ENCODE measurements around the gene SOX6. TPM values are rescaled to one million over a fixed set of nuclear protein-coding genes. Genes with fewer than 3 reads are reported as not detected.

The SOX6 gene
- total RNA-seq, 1 experiment from 2014 or later = not detected

- no peaks in the 10 kb centered on the region for H3K36me3 ChIP-seq (ENCODE audit: insufficient read depth, low read length)
- H4K20me1 ChIP-seq (ENCODE audit: insufficient read depth, low read depth, low read length) = no peaks in the 10 kb centered on the region
- no peak overlapping the region for H3K9ac ChIP-seq (ENCODE audit: low read length)
- no peaks in the 10 kb centered on the region for H3K79me2 ChIP-seq (ENCODE audit: low read length)
- H2AFZ ChIP-seq (ENCODE audit: low read length) = no peak overlapping the region
- H3K4me3 ChIP-seq (ENCODE audit: low read length) = no peak overlapping the region
- no peak for DNase-seq
- H3K27ac ChIP-seq (ENCODE audit: low read length) = no peak overlapping the region
- no peak overlapping the region for H3K4me2 ChIP-seq (ENCODE audit: low read depth, low read length, poor library complexity, severe bottlenecking)
- H3K9me3 ChIP-seq (ENCODE audit: low read length) = no peaks in the 10 kb centered on the region
- H3K4me1 ChIP-seq (ENCODE audit: low read length) = no peaks in the 10 kb centered on the region
- H3K9me2 ChIP-seq (replicated peaks; ENCODE audit: insufficient read depth, low read length) = no peaks in the 10 kb centered on the region
- H3K27me3 ChIP-seq (ENCODE audit: low read length) = peaks cover 6% of the 10 kb centered on the region; the same call in 1 of the 2 replicates
Measured at GRCh38 chr11:16215352-16215751, 141.0 kb downstream of the SOX6 start.

GRCh38 chr11:16211407-16211806 is 144.9 kb downstream of the SOX6 start:
- Histone ChIP-seq H3K4me2 (ENCODE audit: low read depth, low read length, poor library complexity, severe bottlenecking) (no peak overlapping the region), H3K4me1 (ENCODE audit: low read length) (no peaks in the 10 kb centered on the region), H3K9me2 (replicated peaks; ENCODE audit: insufficient read depth, low read length) (no peaks in the 10 kb centered on the region), H3K27me3 (ENCODE audit: low read length) (peaks cover 6% of the 10 kb centered on the region; the same call in 1 of the 2 replicates), H4K20me1 (ENCODE audit: insufficient read depth, low read depth, low read length) (no peaks in the 10 kb centered on the region), H3K27ac (ENCODE audit: low read length) (no peak overlapping the region), H3K36me3 (ENCODE audit: insufficient read depth, low read length) (no peaks in the 10 kb centered on the region), H2AFZ (ENCODE audit: low read length) (no peak overlapping the region), H3K4me3 (ENCODE audit: low read length) (no peak overlapping the region), H3K9ac (ENCODE audit: low read length) (no peak overlapping the region), H3K9me3 (ENCODE audit: low read length) (no peaks in the 10 kb centered on the region), H3K79me2 (ENCODE audit: low read length) (no peaks in the 10 kb centered on the region)
- no peak for DNase-seq

- Histone ChIP-seq H3K9ac (ENCODE audit: low read length) (no peak overlapping the region), H3K4me1 (ENCODE audit: low read length) (no peaks in the 10 kb centered on the region), H3K27ac (ENCODE audit: low read length) (no peak overlapping the region), H3K27me3 (ENCODE audit: low read length) (no peaks in the 10 kb centered on the region), H3K79me2 (ENCODE audit: low read length) (no peaks in the 10 kb centered on the region), H3K4me2 (ENCODE audit: low read depth, low read length, poor library complexity, severe bottlenecking) (no peak overlapping the region), H3K36me3 (ENCODE audit: insufficient read depth, low read length) (no peaks in the 10 kb centered on the region), H3K4me3 (ENCODE audit: low read length) (no peak overlapping the region), H4K20me1 (ENCODE audit: insufficient read depth, low read depth, low read length) (no peaks in the 10 kb centered on the region), H3K9me3 (ENCODE audit: low read length) (no peaks in the 10 kb centered on the region), H2AFZ (ENCODE audit: low read length) (no peak overlapping the region), H3K9me2 (replicated peaks; ENCODE audit: insufficient read depth, low read length) (no peaks in the 10 kb centered on the region)
- DNase-seq = no peak
Measured at GRCh38 chr11:16204261-16204660, 152.1 kb downstream of the SOX6 start.

DNA sequence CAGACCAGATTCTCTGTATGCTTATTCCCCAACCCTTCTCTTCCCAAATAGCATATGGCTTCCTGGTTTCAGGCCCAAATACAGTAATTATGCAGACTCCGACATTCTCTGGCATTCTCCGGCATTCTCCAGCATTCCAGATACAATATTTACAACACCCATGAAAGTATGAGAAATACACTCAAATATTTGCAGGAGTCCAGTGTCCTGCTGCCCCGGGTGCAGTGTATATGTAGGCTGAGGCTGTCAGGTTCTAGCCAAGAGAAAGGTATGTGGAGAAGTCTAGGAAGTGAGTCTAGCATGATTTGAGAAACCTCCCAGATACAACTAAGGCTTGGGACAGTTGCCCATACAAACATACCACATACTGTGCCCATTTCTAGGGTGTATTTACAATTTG is 160.7 kb downstream of the SOX6 start:
- Histone ChIP-seq H3K36me3 (ENCODE audit: insufficient read depth, low read length) (no peaks in the 10 kb centered on the region), H3K9me2 (replicated peaks; ENCODE audit: insufficient read depth, low read length) (no peaks in the 10 kb centered on the region), H3K4me1 (ENCODE audit: low read length) (peaks cover 12% of the 10 kb centered on the region), H3K4me2 (ENCODE audit: low read depth, low read length, poor library complexity, severe bottlenecking) (no peak overlapping the region), H3K9me3 (ENCODE audit: low read length) (no peaks in the 10 kb centered on the region), H3K9ac (ENCODE audit: low read length) (no peak overlapping the region), H2AFZ (ENCODE audit: low read length) (no peak overlapping the region), H3K27me3 (ENCODE audit: low read length) (no peaks in the 10 kb centered on the region), H3K27ac (ENCODE audit: low read length) (no peak overlapping the region), H4K20me1 (ENCODE audit: insufficient read depth, low read depth, low read length) (no peaks in the 10 kb centered on the region), H3K4me3 (ENCODE audit: low read length) (no peak overlapping the region), H3K79me2 (ENCODE audit: low read length) (no peaks in the 10 kb centered on the region)
- DNase-seq = no peak

- Histone ChIP-seq H3K27ac (ENCODE audit: low read length) (no peak overlapping the region), H3K27me3 (ENCODE audit: low read length) (no peaks in the 10 kb centered on the region), H3K9ac (ENCODE audit: low read length) (no peak overlapping the region), H3K79me2 (ENCODE audit: low read length) (no peaks in the 10 kb centered on the region), H2AFZ (ENCODE audit: low read length) (no peak overlapping the region), H3K9me2 (replicated peaks; ENCODE audit: insufficient read depth, low read length) (no peaks in the 10 kb centered on the region), H3K4me1 (ENCODE audit: low read length) (peaks cover 12% of the 10 kb centered on the region), H3K4me3 (ENCODE audit: low read length) (no peak overlapping the region), H3K9me3 (ENCODE audit: low read length) (no peaks in the 10 kb centered on the region), H3K36me3 (ENCODE audit: insufficient read depth, low read length) (no peaks in the 10 kb centered on the region), H4K20me1 (ENCODE audit: insufficient read depth, low read depth, low read length) (no peaks in the 10 kb centered on the region), H3K4me2 (ENCODE audit: low read depth, low read length, poor library complexity, severe bottlenecking) (no peak overlapping the region)
- DNase-seq = no peak
Measured at GRCh38 chr11:16194566-16194965, 161.8 kb downstream of the SOX6 start.

GRCh38 chr11:16193897-16194381 is 162.4 kb downstream of the SOX6 start:
- no peak overlapping the region for H3K4me3 ChIP-seq (ENCODE audit: low read length)
- H3K79me2 ChIP-seq (ENCODE audit: low read length) = no peaks in the 10 kb centered on the region
- H3K9ac ChIP-seq (ENCODE audit: low read length) = no peak overlapping the region
- no peaks in the 10 kb centered on the region for H3K9me3 ChIP-seq (ENCODE audit: low read length)
- H3K9me2 ChIP-seq (replicated peaks; ENCODE audit: insufficient read depth, low read length) = no peaks in the 10 kb centered on the region
- no peak overlapping the region for H3K27ac ChIP-seq (ENCODE audit: low read length)
- H3K4me1 ChIP-seq (ENCODE audit: low read length) = peaks cover 12% of the 10 kb centered on the region
- H3K4me2 ChIP-seq (ENCODE audit: low read depth, low read length, poor library complexity, severe bottlenecking) = no peak overlapping the region
- H3K27me3 ChIP-seq (ENCODE audit: low read length) = no peaks in the 10 kb centered on the region
- no peaks in the 10 kb centered on the region for H4K20me1 ChIP-seq (ENCODE audit: insufficient read depth, low read depth, low read length)
- no peaks in the 10 kb centered on the region for H3K36me3 ChIP-seq (ENCODE audit: insufficient read depth, low read length)
- no peak overlapping the region for H2AFZ ChIP-seq (ENCODE audit: low read length)
- DNase-seq = no peak

DNA sequence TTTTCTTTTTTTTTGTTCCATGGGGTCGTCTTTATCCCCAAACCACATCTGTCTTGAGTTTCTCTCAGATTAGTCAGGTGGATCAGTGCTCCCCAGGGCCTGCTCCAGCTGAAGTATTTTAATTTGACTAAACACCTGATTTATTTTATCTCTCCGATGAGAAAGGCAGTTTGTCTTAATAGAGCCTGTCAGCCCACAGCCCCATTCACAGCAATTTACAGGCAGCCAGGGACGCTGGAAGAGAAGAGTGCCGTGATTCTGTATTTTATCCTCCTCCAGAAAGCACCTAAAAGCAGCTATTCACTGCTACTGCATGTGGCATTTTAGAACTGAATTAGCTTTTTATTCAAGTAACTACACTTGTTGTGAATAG is 164.5 kb downstream of the SOX6 start:
- Histone ChIP-seq H2AFZ (ENCODE audit: low read length) (no peak overlapping the region), H3K9me3 (ENCODE audit: low read length) (no peaks in the 10 kb centered on the region), H3K9ac (ENCODE audit: low read length) (no peak overlapping the region), H3K27ac (ENCODE audit: low read length) (no peak overlapping the region), H4K20me1 (ENCODE audit: insufficient read depth, low read depth, low read length) (no peaks in the 10 kb centered on the region), H3K9me2 (replicated peaks; ENCODE audit: insufficient read depth, low read length) (no peaks in the 10 kb centered on the region), H3K36me3 (ENCODE audit: insufficient read depth, low read length) (no peaks in the 10 kb centered on the region), H3K27me3 (ENCODE audit: low read length) (no peaks in the 10 kb centered on the region), H3K4me2 (ENCODE audit: low read depth, low read length, poor library complexity, severe bottlenecking) (no peak overlapping the region), H3K79me2 (ENCODE audit: low read length) (no peaks in the 10 kb centered on the region), H3K4me3 (ENCODE audit: low read length) (no peak overlapping the region), H3K4me1 (ENCODE audit: low read length) (peaks cover 12% of the 10 kb centered on the region)
- DNase-seq = no peak

DNA sequence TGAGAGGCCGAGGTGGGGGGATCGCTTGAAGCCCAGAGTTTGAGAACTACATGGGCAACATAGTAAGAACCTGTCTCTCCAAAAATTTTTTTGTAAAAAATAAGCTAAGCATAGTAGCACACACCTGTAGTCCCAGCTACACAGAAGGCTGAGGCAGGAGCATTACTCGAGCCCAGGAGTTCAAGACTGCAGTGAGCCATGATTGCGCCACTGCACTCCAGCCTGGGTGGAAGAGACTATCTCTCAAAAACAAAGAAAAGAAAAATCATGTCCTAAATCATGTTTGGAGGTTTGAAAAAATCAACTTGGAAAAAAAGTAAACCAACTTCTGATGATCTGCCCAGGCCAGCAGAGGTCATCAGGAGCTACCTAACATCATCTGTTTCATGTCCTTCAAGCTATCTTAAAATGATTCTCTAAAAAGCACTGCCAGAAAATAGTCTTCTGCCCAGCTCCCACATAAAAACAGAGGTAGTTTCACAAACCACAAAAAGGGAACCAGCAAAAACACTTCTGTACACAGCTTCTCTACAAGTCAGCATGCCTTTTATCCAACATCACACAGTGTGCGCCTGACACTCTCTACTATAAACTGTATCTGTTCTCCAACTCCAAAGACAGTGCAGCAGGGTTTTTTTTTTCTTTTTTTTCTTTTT is 165.0 kb downstream of the SOX6 start:
- Histone ChIP-seq H3K36me3 (ENCODE audit: insufficient read depth, low read length) (no peaks in the 10 kb centered on the region), H3K27ac (ENCODE audit: low read length) (no peak overlapping the region), H2AFZ (ENCODE audit: low read length) (no peak overlapping the region), H3K4me3 (ENCODE audit: low read length) (no peak overlapping the region), H3K79me2 (ENCODE audit: low read length) (no peaks in the 10 kb centered on the region), H3K9me2 (replicated peaks; ENCODE audit: insufficient read depth, low read length) (no peaks in the 10 kb centered on the region), H4K20me1 (ENCODE audit: insufficient read depth, low read depth, low read length) (no peaks in the 10 kb centered on the region), H3K9ac (ENCODE audit: low read length) (no peak overlapping the region), H3K9me3 (ENCODE audit: low read length) (no peaks in the 10 kb centered on the region), H3K4me2 (ENCODE audit: low read depth, low read length, poor library complexity, severe bottlenecking) (no peak overlapping the region), H3K27me3 (ENCODE audit: low read length) (no peaks in the 10 kb centered on the region), H3K4me1 (ENCODE audit: low read length) (peaks cover 12% of the 10 kb centered on the region)
- DNase-seq = peak; percentile 43
